Activated naive CD8-positive, alpha-beta T cell treated with anti-CD3 and anti-CD28 coated beads, Interleukin-2, amount 50 U/mL, for 16 hours (primary cell): Measurements from ENCODE around the gene METTL14.

Experiments
- DNase-seq: peaks from one replicate; pipeline ENCODE4 v3.0.0-alpha.2; 2020; ENCODE audit warnings: low read depth, low spot score

The METTL14 gene

GRCh38 chr4:118758293-118758692, 73.1 kb downstream of the METTL14 start:
- DNase-seq, result no peak

GRCh38 chr4:118759481-118759880, 74.3 kb downstream of the METTL14 start:
- no peak for DNase-seq

DNA sequence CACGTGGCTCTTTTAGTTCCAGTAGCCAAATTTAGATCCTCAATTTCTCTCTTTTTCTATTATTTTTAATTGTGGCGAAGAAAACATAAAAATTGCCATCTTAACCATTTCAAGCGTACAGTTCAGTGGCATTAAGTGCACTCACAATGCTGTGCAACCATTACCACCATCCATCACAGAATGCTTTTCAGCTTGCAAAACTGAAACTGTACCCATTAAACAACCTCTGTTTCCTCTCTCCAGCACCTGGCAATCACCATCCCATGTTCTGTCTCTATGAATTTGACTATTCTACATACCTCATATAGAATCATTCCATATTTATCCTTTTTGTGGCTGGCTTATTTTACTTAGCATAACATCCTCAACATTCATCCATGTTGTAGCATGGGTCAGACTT, 74.9 kb downstream of the METTL14 start:
- DNase-seq, result no peak

DNA sequence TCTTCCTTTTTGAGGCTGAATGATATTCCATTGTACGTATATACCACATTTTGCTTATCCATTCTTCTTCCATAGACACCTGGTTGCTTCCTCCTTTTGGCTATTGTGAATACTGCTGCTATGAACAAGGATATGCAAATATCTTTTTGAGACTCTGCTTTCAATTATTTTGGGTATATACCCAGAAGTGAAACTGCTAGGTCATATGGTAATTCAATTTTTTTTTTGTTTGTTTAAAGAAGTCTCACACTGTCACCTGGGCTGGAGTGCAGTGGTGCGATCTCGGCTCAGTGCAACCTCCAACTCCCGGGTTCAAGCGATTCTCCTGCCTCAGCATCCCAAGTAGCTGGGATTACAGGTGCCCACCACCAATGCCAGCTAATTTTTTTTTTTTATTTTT, 75.3 kb downstream of the METTL14 start:
- no peak for DNase-seq

- no peak for DNase-seq
Observed at GRCh38 chr4:118761397-118762016, 76.3 kb downstream of the METTL14 start.

DNA sequence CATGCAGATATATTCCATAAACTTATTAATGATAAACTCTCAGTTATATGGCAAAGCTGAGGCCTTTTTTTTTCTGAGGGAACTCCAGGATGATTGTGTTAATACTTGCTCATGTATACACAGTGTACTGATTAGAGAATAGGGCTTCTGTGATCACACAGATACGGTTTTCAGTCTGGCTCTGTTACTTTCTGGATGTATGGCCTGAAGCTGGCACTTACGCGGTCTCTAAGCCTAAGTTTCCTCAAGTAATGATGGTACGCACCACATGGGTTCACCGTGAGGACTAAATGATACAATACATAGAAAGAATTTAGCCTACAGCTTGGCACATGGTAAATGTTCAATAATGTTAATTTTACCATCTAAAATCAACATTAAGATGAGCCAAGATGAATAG, 77.0 kb downstream of the METTL14 start:
- no peak for DNase-seq

GRCh38 chr4:118762730-118763477, 77.7 kb downstream of the METTL14 start:
- no peak for DNase-seq
